NCI-H1417 treated with DMSO at 0.1 percent for 48 hours (cell line): ENCODE measurements around the gene PTPRB.

Experiments used
- DNase-seq: peaks from one replicate; lab custom pipeline; 2025; lab: John Stamatoyannopoulos, UW

Gene PTPRB

DNA sequence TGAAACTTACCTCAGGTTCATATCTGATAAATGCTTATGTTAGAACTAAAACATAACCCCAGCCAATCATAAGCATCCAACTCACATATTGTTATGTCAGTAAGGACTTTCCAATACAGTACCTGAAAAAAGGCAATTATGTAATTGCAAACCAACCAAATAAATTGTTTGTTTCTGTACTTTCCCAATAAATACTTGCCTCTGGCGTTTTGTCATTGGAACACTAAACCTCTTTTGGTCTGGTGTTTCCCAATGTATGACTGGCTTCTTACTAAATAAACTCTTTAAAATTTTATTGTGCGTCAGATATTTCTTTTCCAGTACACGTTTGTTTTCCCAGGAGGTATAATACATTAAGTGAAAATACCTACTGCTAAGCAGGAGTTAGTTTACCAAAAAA is 6.7 kb upstream of the PTPRB start:
- DNase-seq: no peak

DNA sequence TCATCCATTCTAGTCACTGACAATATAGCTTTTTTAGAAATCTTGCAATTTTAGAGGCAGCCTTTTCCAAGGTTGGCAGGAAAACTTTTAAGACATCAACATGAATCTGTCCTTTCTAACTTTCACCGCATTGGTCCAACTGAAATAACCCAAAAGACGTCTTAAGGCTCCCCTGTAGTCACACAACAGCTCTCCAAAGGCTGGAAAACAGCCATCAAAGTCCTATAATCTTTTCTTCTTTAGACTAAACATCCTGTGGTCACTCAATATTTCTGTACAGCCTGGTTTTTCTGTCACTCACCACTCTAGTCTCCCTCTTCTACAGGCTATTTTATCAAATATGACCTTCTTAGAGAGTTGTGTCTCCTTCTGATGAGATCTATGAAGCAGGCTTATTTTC is 4.5 kb upstream of the PTPRB start:
- no peak for DNase-seq

DNA sequence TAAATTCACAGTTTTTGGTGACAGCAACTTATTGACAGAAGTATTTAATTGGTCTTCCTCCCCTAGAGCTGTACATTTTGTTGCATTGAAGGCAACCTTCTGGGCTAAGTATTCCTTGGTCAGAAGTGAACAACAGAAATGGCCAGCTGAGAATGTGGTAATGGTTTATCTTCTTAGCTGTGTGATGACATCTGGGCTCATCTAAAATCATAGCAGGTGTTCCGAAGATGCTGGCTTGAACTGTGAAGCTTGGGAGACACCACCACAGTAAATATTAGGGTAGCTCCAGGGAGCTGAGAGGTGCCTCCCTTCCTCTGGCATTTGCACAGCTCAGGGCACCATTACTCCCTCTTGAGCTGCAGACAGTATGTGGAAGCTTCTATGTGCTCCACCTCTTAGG is 3.7 kb upstream of the PTPRB start:
- DNase-seq: no peak

DNA sequence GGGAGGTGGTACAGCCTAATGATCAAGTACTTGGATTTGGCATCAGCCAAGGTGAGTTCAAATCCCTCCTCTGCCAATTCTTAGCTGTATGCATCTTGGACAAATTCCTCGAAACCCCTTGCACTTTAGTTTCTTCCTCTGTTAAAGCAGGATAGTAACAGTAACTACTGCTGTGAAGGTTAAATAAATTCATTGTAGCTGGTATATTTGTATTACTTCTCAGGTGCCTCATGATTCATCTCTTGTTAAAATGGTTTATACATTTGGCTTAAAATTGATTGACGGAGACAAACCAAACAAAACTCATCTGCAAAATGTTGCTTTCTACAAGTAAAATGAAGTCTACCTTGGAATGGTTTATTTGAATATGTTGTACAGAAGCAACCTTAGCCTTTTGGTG is 2.3 kb upstream of the PTPRB start:
- DNase-seq: no peak

DNA sequence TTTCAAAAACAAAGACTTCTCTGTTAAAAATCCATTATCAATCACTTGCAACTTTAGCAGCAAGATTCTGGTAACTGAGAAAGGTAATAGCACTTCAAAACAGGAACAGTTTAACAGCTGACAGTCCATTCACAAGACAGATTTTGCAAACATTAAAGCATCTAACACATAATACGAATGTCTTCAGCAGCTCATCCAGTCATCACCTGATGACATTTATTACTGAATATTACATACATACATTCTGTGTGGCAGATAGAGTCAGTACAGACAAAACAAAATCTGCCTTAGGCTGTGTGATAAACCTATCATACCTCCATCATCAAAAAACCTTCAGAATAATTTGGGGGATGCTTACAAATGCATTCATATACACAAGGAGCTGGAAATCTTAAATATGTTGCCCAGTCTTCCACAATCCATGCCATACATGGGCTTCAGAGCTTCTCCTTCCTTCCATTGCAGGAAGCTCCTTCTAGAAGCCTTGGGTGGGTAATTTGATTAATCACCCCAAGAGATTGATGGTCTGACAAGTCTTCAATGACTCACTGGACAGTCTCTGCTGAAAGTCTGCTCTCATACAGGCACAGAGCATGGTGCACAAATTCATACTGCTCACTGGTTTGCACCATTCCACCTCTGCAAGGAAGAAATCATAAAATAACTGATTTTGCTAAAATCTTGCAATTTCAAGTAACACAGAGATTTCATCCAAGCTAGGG is 1.6 kb upstream of the PTPRB start:
- no peak for DNase-seq

DNA sequence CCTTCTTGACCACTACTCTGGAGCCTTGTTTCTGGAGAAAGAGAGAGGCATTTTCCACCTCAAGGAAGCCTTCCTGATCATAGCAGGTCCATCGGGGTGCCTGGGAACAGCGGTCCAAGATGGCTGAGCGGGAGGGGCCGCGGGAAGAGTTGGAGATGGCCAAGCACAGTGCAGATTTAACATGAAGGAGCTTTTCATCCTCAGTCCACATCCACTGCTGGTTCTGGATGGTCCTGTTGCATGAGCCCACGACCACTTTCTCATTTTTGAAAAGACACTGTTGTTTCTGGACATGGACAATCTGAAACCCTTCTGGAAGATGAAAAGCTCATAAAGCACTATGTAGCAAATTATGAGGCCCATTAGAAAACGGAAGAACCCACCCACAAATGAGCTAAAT is 1.5 kb downstream of the PTPRB start:
- DNase-seq: no peak

DNA sequence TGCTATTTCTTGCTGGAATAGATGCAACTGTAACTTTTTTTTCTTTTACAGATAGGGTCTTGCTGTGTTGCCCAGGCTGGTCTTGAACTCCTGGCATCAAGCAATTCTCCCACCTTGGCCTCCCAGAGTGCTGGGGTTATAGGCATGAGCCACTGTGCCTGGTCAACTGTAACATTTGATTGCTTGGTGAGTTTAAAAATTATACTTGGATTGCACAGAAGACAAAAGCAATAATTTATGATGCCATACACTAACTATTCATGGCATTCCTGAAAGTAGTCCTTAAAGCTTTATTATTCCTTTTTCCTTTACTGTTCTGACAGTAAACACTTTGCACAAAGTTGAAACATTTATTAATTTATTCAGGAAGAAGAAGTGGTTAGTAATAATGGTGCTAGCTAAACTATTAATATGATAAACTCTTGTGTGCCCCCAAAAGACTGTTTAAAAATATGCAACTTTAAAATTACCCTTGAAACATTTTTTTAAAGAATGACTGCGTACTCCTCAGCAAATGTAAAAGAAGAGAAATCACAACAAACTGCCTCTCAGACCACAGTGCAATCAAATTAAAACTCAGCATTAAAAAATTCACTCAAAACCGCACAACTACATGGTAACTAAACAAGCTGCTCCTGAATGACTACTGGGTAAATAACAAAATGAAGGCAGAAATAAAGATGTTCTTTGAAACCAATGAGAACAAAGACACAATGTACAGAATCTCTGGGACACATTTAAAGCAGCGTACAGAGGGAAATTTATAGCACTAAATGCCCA is 8.3 kb downstream of the PTPRB start:
- DNase-seq: no peak

DNA sequence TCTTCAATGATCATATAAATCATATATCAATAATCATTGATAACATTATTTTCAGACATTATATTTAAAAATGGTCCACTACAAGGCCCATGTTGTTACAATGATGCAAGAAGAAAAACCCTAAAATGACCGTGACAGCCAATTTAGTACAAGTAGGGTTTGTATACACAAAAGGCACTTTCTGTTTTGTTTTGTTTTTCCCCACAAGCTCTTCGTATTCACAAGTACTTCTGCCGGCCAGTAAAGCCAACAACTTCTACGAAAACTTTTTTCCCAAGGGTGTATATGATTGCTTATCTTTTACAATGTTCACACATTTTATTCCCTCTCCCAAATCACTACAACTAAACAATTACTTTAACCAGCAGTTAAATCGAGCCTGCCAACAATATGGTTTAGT is 9.6 kb downstream of the PTPRB start:
- no peak for DNase-seq

DNA sequence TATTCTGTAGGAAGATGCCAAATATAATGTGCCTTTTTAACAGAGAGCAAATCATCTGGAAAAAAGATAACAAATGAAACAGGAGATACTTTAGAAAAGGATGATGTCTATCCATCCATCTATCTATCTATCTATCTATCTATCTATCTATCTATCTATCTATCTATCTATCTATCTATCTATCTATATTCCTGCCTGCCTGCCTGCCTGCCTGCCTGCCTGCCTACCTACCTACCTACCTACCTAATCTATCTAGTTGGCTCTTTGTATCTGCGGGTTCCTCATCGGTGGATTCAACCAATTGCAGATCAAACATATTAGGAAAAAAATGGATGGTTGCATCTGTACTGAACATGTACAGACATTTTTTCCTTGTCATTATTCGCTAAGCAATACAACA is 11.0 kb downstream of the PTPRB start:
- no peak for DNase-seq

DNA sequence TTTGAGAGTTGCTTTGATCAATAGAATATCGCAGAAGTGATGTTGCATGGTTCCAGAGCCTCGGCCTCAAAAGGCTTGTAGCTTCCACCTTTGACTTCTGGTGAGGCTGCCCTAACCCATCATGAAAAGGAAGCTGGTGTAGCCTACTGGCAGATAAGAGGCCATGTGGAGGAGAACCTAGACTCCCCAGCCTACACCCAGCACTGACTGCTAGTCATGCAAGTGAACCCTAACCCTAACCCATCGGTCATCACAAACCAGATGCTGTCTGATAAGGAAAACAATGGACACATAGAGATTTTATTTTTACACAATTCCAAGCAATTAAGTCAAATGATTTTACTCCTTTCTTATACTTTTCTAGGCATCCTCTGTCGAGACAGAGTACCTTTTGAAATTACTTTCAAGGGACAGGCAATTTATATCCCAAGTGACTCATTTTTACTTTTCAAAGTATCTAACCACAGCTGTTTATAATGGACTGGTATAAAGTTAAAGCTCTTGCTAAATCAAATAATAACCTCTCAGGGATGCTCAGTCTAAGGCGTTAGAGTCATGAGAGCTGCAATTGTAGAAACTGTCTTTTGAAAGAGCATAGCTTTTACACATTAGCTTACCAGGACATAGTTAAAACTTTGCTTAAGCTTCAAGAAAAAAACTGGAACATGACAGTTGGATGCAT is 17.6 kb downstream of the PTPRB start:
- DNase-seq: no peak

DNA sequence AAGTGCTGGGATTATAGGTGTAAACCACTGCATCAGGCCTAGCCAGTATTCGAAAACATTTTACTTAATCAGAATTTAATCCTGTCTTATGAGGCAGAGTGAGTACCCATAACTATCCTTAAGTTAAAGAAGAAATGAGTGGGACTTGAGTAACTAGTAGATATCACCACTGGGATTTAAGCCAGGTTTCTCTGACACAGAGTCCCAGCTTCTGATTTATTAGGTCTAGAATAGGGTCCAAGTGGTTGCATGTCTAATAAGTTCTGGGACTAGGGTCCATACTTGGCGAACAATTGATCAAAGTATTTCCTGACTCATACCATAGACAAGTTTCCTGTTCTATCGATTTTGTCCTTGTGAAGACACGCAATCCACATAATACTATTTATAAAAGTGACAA is 18.9 kb downstream of the PTPRB start:
- no peak for DNase-seq

DNA sequence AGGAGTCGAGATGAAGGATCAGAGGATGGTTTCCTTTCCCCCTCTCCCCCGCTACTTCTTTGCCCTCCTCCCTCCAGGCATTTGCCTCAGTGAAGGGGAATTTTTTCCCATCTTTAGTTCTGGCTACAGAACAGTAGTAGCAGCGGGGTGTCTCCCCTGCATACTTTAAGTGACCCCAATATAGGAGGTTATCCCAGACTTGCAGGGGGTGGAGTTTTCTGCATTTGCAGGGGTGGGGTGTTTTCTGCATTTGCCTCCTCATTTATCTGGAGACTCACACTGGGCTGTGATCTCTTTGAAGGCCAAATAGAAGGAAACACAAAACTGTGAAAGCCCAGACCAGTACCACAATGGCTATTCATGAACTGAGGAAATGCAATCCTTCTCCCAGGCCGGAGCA is 19.8 kb downstream of the PTPRB start:
- no peak for DNase-seq

DNA sequence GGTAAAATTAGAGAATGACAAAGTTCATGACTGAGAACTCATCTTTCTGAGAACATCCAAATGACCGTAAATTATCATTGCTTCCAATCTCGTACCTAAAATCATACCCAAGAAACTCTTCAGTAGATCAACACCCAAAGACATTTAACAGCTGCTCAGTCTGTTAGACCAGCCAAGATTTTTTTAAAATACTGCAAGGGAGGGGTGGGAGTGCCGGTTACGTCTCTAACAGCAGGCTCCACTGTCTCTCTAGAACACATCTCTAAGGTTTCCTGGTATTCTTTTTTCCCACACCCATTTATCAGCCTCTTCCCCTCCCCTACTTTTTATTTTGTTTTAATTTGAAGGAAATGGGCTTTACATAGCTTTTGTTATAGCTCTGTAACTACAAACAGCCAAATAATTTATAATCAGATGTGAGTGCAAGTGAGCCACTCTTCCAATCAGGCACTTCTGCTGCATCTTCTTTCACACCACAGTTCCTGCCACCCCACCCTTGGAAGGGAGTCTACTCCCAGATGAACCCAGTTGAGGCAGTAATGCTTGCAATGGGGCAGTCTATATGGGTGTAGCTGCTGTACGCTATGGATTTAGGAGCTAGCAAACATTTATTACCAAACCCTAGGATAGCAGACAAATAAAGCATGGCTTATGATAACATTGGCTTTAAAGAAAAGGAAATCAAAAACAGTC is 21.9 kb downstream of the PTPRB start:
- DNase-seq: no peak

DNA sequence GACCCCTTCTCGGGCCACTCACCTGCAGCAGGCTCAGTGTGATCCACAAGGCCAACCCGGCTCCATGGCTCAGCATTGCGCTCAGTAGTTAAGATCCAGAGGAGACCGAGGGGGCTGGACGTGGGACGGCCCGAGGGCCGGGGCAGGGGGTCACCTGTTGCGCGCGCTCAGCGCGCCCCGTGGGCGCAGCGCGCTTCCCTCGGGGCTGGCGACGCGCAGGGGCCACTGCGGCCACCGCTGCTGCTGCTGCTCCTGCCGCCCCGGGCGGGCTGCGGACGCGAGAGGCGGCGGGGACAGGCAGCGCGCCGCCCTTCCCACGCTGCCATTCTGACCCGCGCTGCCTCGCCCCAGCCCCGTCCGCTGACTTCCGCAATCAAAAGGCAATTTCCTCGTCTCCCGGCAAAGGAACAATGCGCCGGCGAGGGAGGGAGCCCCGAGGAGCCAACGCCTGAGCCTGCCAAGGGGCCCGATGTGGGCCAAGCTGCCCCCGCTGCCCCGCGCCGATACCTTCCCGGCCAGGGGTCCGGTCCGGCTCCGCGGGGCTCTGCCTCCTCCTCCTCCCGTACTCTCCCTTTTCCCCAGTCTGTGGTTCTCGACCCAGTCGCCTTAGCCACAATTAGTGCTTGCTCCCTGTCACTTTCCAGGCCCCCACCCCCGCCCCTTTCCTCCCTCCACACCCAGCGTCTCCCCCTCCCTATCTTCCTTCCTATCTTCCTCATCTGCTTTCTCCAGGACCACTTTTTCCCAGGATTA is 27.3 kb downstream of the PTPRB start:
- no peak for DNase-seq

DNA sequence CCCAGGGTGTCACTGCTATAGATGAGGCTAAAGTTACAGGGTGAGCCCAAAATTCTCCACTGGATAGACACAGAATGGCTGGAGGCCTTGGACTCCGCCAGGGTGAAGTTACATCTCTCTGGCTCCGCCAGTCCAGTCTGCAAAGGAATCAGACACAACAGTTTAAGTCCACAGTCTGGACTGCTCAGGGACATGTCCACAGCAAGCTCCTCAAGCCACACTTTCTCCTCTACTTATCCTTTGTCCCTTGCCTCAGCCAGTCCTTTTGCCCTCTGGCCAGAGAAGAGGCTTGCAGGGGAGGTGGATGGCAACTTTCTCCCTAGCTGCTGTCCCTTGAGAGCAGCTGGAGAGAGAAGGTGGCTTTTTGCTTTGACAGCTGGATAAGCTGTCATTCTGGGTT is 28.0 kb downstream of the PTPRB start:
- DNase-seq: no peak

DNA sequence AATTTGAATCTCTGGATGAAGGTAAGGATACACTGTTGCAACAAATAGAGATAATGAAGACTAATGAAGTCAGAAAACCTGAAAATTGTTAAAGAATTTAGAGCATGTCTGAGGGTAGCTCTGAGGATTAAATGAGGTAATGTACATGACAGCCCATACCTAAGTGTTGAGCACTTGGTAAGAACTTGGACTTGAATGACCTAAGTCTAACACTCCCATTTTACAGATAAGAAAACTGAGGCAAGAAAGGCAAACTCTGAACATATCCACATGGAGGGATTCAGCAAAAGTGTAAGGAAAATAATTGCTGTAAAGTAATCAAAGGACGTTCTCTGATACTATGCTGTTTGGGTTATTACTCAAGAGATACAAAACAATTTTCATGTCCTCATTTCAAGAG is 29.0 kb downstream of the PTPRB start:
- no peak for DNase-seq

DNA sequence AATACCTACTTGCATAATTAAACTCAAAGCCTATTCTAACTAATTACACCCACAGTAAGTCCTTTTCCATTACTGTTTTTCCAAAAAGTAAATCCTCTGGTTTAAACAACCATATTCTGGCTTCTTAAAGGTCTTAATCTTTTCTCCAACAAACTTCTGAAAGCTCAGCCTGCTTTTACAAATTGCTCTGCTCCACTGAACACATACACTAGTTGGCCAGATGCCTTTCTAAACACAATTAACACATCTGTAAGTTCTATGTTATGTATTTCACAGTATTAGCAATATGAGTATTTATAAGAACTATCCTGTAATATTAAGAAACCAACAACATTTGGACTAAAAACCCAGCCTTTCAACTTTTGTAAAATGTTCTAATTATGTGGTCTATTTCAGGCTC is 30.1 kb downstream of the PTPRB start:
- no peak for DNase-seq

DNA sequence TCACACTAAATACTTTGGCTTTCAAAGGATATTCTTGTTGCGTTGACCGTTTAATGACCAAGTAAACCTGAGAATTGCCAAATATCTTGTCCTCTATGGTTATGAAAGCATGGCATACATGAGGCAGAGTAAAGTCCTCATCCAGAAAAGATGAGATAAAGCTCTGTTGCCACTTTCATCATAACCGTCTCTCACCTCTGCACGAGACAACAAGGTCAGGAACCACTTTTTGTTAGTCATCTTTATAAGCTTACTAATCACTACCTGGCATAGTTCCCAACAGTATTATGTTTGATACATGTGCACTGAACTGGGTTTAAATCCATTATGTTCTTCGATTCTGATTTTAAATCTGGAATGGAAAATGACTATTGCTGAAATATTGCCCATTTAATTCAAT is 31.3 kb downstream of the PTPRB start:
- DNase-seq: no peak

DNA sequence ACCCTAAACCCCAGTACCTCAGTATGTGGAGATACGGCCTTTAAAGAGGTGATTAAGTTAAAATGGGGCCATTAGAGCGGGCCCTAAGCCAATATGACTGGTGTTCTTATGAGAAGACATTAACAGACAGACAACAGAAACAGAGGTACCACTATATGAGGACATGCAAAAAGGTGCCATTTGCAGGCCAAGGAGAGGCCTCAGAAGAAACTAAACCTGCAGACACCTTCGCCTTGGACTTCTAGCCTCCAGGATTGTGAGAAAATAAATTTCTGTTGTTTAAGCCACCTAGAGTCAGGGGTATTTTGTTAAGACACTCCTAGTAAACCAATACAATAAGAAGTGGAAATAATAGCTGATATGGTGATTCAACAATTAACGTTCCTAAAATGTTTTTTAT is 32.6 kb downstream of the PTPRB start:
- DNase-seq: no peak

DNA sequence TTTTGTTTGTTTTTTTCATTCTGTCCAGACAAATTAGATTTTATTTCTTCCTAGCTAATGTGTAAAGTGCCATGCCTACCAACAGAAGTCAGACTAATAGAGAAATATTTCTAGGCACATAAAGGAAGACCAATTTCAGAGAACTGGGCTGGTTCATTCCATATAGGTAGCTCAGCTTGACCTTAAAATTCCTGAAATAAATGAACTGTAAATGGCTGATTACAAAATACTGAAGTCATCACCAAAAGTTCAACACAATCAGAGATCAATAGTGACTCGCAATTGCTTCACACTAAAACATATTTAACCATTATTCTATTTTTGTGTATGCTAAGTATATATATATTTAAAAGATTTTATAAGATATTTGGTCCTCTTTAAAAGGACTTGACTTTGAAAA is 34.2 kb downstream of the PTPRB start:
- DNase-seq: no peak

DNA sequence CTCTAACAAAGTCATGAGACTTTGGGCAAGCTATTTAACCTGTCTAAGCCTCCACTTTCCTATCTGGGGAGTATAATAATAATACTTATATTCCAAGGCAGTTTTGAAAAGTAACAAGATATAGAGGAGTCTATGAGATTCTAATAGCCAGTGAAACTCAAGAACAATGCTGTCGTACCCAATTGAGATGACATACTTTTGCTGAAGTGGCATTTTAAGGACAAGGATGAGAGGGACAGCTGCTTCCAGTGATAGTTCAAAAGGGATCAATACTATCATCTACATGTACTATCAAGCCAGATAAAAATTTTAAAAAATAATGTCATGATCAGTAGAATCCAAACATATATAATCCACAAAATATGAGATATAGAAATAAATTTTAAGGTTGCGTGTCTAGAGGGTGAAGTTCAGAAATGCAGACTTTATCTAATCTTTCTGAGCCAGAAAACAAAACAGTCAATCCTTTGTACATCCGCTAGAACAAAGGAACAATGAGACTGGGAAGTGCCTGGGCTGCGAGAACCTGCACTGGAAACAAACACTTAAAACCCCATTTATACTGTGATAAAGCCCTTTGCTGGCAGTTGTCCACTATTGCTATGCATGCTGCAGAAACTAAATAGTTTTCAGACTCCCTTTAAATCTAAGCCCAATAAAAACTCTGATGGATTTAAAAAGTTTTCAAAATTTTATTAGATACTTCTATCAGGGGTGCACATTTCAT is 38.6 kb downstream of the PTPRB start:
- DNase-seq: no peak
